Activated CD8-positive, alpha-beta memory T cell treated with anti-CD3 and anti-CD28 coated beads for 4 hours (primary cell): ENCODE results near the gene TSPAN16.
A peak's percentile ranks its signal among the peaks of the same experiment; 100 is the strongest.
"Not testable (repeated sequence)": the region's sequence is repeated elsewhere in the genome, so short reads cannot be mapped to it uniquely, and the experiment has no call there.

Source experiments
- DNase-seq, 2 donors: peaks; one replicate each; pipeline ENCODE4 v3.0.0-alpha.2; 2020; ENCODE audit warnings: low read depth in 2 of 2

TSPAN16 gene

GRCh38 chr19:11345122-11345803, 49.3 kb downstream of the TSPAN16 start:
- DNase-seq = no peak

- DNase-seq = peak; percentile 98
Measured at GRCh38 chr19:11346104-11346940, 50.4 kb downstream of the TSPAN16 start, which contains the start of the genes CCDC159 and TMEM205. TSS of gene CCDC159 (plus strand) at chr19:11346519. CDS start at chr19:11346607, 88 bp downstream. TSS of gene TMEM205 (minus strand) at chr19:11346268. CDS start at chr19:11345619, 649 bp downstream.

GRCh38 chr19:11347546-11348039, 51.6 kb downstream of the TSPAN16 start:
- no peak for DNase-seq

- no peak for DNase-seq
Measured at GRCh38 chr19:11349171-11349570, 53.2 kb downstream of the TSPAN16 start.

- not testable (repeated sequence) for DNase-seq
Measured at GRCh38 chr19:11354102-11354501, 58.1 kb downstream of the TSPAN16 start.

GRCh38 chr19:11355160-11356073, 59.5 kb downstream of the TSPAN16 start, which contains the start of gene PLPPR2:
TSS of gene PLPPR2 (plus strand) at chr19:11355432. CDS start at chr19:11357674, 2,242 bp downstream.
- peak; percentile 49 to 63 for DNase-seq

GRCh38 chr19:11356074-11356397, 60.1 kb downstream of the TSPAN16 start:
- DNase-seq = no peak

GRCh38 chr19:11356676-11357550, 61.0 kb downstream of the TSPAN16 start:
- DNase-seq = no peak

- no peak for DNase-seq
Measured at GRCh38 chr19:11359421-11359820, 63.5 kb downstream of the TSPAN16 start.

- no peak for DNase-seq
Measured at GRCh38 chr19:11361037-11361770, 65.2 kb downstream of the TSPAN16 start.

GRCh38 chr19:11361771-11362731, 66.1 kb downstream of the TSPAN16 start:
- no peak for DNase-seq

- no peak for DNase-seq
Measured at GRCh38 chr19:11363881-11364280, 67.9 kb downstream of the TSPAN16 start.

GRCh38 chr19:11364296-11364904, 68.4 kb downstream of the TSPAN16 start:
- DNase-seq = no peak

GRCh38 chr19:11364935-11365334, 69.0 kb downstream of the TSPAN16 start:
- no peak for DNase-seq
